Stomach (tissue), 9 donors: ENCODE data around the gene CCDC3. TPM values are rescaled to one million over a fixed set of nuclear protein-coding genes. Genes with fewer than 3 reads are reported as not detected.

Experiments
- DNase-seq, 2 donors: peaks; one replicate each; pipeline versions ENCODE4 v3.0.0 to v3.0.0-alpha.2; 2013 to 2019
- H3K27ac ChIP-seq, 5 donors: fragments of 200-600 bp in 4 of 5; sonication (generic) in 4 of 5; one replicate each; pipeline ENCODE4 v1.5.1; 2013 to 2019; ENCODE audit warnings: mild to moderate bottlenecking in 1 of 5, moderate library complexity in 1 of 5
- H3K27me3 ChIP-seq, 3 donors: fragments of 200-600 bp; sonication (generic); one replicate each; pipeline ENCODE4 v1.5.1; 2017 to 2019; ENCODE audit warnings: mixed run types in 1 of 3
- H3K36me3 ChIP-seq, 4 donors: fragments of 200-600 bp; sonication (generic); 1 replicate in 3 of 4; 2 replicates in 1 of 4; pipeline ENCODE4 v1.5.1; 2016 to 2019
- H3K4me1 ChIP-seq, 4 donors: fragments of 200-600 bp; sonication (generic); one replicate each; pipeline ENCODE4 v1.5.1; 2016 to 2019
- H3K4me3 ChIP-seq, 4 donors: fragments of 200-600 bp; sonication (generic) in 3 of 4; one replicate each; pipeline ENCODE4 v1.5.1; 2016 to 2019; ENCODE audit warnings: mild to moderate bottlenecking in 1 of 4
- H3K9me3 ChIP-seq, 4 donors: fragments of 200-600 bp; sonication (generic); one replicate each; pipeline ENCODE4 v1.5.1; 2016 to 2019
- EP300 ChIP-seq: sonication (generic); formaldehyde crosslinking; IDR thresholded peaks from one replicate; pipeline ENCODE4 v1.6.1; 2017; ENCODE audit warnings: antibody characterized with exemption
- POLR2A ChIP-seq, 4 donors: fragments of 450-650 bp; IDR thresholded peaks; one replicate each; pipeline ENCODE4 v1.6.1; 2016; ENCODE audit warnings: antibody characterized with exemption in 4 of 4, control low read depth in 2 of 4, mild to moderate bottlenecking in 1 of 4, moderate library complexity in 1 of 4
- POLR2AphosphoS5 ChIP-seq, 3 donors: sonication (generic); formaldehyde crosslinking; IDR thresholded peaks; one replicate each; pipeline ENCODE4 v1.6.1; 2016; ENCODE audit warnings: antibody characterized with exemption in 3 of 3
- WGBS, 5 donors: extraction: QIAGEN DNeasy Blood & Tissue Kit in 3 of 5; methylation state at CpG; one replicate each; pipeline versions ENCODE4 v1.1.5 to v1.1.7; 2013 to 2018; 5-methylcytosine and 5-hydroxymethylcytosine counted together
- intact Hi-C: fragments of 100-400 bp; cut with DNase I; formaldehyde crosslinking; loops from one replicate; pipeline ENCODE4 v1.15.1; 2023; ENCODE audit warnings: low total_unique reads
- polyA plus RNA-seq, 3 donors: library from polyadenylated mRNA; stranded (reverse); fragments of 200-250 nt; gene quantifications; one replicate each; pipeline ENCODE4 v1.2.3, GENCODE V29; 2013
- total RNA-seq, 5 donors: library from RNA; depleted of rRNA; stranded (reverse); fragments of >200 nt; gene quantifications; one replicate each; pipeline versions ENCODE4 v1.1.0 to v1.2.3, GENCODE V29; 2014 to 2016
- TF ChIP-seq, protein P1 (sequence below), 7 experiments: fragments of 450-650 bp in 4 of 7; fragments of 200-600 bp in 3 of 7; sonication (generic) in 3 of 7; IDR thresholded peaks; one replicate each; pipeline ENCODE4 v1.5.1; 2016 to 2019; ENCODE audit warnings: antibody characterized with exemption in 7 of 7, control low read depth in 2 of 7, mild to moderate bottlenecking in 1 of 7
- donor health status: healthy with polysubstance abuse.
- donor health status: Bipolar disorder and iron deficiency.
- donor health status: healthy.

CCDC3 gene
- total and polyA plus RNA-seq, 8 donors: 1.8 to 11.0 (median 4.8) TPM; not detected in 1

DNA sequence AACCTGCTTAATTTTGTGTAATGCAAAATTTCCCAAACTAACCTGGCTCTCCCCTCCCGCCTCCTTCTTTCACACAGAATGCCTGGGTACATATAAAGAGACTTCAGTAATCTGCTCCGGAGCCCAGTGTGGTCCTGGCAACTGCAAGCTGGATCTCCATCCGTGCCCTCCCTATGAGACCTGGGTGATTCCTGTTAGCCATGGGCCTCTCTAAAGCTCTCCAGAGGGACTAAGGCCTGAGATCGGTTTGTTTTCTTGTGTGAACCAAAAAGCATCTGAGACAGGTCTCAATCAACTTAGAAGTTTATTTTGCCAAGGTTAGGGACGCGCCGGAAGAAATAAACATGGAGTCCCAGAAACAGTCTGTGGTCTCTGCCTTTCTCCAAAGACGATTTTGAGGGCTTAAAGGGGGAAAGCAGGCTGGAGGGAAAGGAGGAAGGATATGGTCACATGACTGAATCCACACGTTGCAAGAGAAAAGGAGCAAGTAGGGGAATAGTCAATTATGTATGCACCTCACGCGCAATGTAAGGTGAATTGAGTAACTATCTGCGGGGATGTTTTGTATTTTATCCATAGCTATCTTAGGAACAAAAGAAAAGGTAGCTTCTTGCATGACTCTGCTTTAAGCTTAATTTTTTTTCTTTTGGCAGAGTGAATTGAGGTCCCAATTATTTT is 46.2 kb upstream of the CCDC3 start:
- no peaks in the 10 kb centered on the region for H3K36me3 ChIP-seq
- no peaks in the 10 kb centered on the region for H3K4me1 ChIP-seq
- no peak overlapping the region for H3K4me3 ChIP-seq
- WGBS, 5 donors: 63 to 75% (median 72%) methylated on average over 12 of the region's 12 CpGs
- H3K27me3 ChIP-seq: peaks cover 0 to 6% (median 0%) of the 10 kb centered on the region in 3 donors
- intact Hi-C loops: no loop called here
- DNase-seq: no peak
- no peak for TF ChIP-seq EP300
- no peak for TF ChIP-seq POLR2AphosphoS5 (IDR thresholded peaks at IDR 0.05)
- TF ChIP-seq, protein P1, sequence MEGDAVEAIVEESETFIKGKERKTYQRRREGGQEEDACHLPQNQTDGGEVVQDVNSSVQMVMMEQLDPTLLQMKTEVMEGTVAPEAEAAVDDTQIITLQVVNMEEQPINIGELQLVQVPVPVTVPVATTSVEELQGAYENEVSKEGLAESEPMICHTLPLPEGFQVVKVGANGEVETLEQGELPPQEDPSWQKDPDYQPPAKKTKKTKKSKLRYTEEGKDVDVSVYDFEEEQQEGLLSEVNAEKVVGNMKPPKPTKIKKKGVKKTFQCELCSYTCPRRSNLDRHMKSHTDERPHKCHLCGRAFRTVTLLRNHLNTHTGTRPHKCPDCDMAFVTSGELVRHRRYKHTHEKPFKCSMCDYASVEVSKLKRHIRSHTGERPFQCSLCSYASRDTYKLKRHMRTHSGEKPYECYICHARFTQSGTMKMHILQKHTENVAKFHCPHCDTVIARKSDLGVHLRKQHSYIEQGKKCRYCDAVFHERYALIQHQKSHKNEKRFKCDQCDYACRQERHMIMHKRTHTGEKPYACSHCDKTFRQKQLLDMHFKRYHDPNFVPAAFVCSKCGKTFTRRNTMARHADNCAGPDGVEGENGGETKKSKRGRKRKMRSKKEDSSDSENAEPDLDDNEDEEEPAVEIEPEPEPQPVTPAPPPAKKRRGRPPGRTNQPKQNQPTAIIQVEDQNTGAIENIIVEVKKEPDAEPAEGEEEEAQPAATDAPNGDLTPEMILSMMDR (IDR thresholded peaks at IDR 0.05): no peak
- no peak for TF ChIP-seq POLR2A (IDR thresholded peaks at IDR 0.05)
- no peaks in the 10 kb centered on the region for H3K9me3 ChIP-seq
- H3K27ac ChIP-seq: no peak overlapping the region

DNA sequence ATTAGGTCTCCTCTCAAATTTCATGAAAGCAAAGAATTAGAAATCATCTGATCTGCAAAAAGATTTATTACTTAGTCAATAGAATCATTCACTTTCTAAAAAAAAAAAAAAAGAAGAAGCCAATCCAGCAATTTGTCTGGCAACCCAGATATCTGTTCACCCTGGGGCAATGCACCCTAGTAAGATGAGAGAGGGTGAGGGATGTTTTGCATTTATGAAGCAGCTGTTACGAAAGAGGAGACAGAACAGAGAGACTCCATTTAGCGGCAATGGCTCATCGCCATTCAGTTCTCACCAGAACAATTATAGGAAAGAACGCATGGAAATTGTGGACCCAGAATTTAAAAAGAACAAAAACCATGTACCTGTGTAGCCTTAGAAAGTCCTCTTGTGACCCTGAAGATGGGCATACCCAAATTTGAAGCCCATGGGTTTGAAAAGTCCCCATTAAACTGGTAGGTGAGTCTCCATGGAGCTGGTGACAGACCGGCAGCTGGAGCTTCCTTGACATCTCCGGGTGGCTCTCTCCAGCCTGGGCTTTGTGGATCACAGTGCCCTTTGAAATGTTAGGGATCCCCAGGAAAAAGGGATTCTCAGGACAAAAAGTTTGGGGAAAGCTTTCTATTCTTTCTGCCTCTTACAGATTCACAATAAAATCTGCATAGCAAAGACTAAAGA is 45.5 kb upstream of the CCDC3 start:
- Histone ChIP-seq H3K27ac (no peak overlapping the region), H3K4me3 (no peak overlapping the region), H3K36me3 (no peaks in the 10 kb centered on the region), H3K27me3 (peaks cover 0 to 4% (median 0%) of the 10 kb centered on the region in 3 donors), H3K9me3 (no peaks in the 10 kb centered on the region), H3K4me1 (no peaks in the 10 kb centered on the region)
- TF ChIP-seq POLR2A (IDR thresholded peaks at IDR 0.05): no peak
- TF ChIP-seq, protein P1 (IDR thresholded peaks at IDR 0.05): no peak
- TF ChIP-seq POLR2AphosphoS5 (IDR thresholded peaks at IDR 0.05): no peak
- TF ChIP-seq EP300: no peak
- intact Hi-C loops: no loop called here
- no peak for DNase-seq
- 83 to 88% (median 85%) methylated on average over 6 of the region's 6 CpGs for WGBS, 5 donors

DNA sequence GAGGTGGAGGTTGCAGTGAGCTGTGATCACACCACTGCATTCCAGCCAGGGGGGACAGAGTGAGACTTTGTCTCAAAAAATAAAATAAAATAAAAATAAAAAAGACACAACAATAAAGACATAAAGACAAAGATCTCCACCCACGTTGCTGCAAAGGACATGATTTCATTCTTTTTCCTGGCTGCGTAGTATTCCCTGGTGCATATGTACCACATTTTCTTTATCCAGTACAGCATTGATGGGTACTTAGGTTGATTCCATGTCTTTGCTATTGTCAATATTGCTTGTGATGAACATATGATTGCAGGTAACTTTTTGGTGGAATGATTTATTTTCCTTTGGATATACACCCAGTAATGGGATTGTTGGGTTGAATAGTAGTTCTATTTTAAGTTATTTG is 42.0 kb upstream of the CCDC3 start:
- intact Hi-C loops: no loop called here
- no peaks in the 10 kb centered on the region for H3K4me1 ChIP-seq
- TF ChIP-seq POLR2A (IDR thresholded peaks at IDR 0.05) (no peak), POLR2AphosphoS5 (IDR thresholded peaks at IDR 0.05) (no peak), EP300 (no peak)
- TF ChIP-seq, protein P1 (IDR thresholded peaks at IDR 0.05): no peak
- 76 to 85% (median 85%) methylated on average over 2 of the region's 2 CpGs for WGBS, 5 donors
- H3K4me3 ChIP-seq: no peak overlapping the region
- H3K27ac ChIP-seq: no peak overlapping the region
- no peaks in the 10 kb centered on the region for H3K9me3 ChIP-seq
- no peak for DNase-seq
- H3K27me3 ChIP-seq: peaks cover 0 to 11% (median 0%) of the 10 kb centered on the region in 3 donors
- H3K36me3 ChIP-seq: no peaks in the 10 kb centered on the region

DNA sequence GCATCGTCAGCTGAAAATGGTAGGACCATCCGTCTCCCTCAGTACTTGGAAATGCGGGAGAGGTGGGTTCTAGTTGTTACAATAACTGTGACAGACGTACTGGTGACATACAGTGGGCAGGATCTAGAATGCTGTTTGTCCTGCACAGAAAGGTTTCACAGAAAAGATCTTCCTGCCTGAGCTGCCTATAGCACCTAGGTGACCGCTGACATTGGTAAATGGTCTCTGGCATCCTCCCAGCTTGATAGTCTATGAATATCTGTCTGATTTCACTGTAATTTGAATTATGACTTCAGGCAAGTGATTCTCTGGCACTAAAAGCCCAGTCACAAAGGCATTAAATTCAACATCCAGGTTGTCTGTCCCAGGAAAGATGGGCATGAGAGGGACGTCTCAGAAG is 38.2 kb upstream of the CCDC3 start:
- H3K27me3 ChIP-seq: peaks cover 0 to 17% (median 0%) of the 10 kb centered on the region in 3 donors
- no peaks in the 10 kb centered on the region for H3K9me3 ChIP-seq
- no peak overlapping the region for H3K27ac ChIP-seq
- 74 to 81% (median 78%) methylated on average over 6 of the region's 6 CpGs for WGBS, 5 donors
- DNase-seq: no peak
- H3K4me3 ChIP-seq: no peak overlapping the region
- intact Hi-C loops: no loop called here
- TF ChIP-seq POLR2A (IDR thresholded peaks at IDR 0.05) (no peak), POLR2AphosphoS5 (IDR thresholded peaks at IDR 0.05) (no peak)
- no peaks in the 10 kb centered on the region for H3K4me1 ChIP-seq
- no peaks in the 10 kb centered on the region for H3K36me3 ChIP-seq

DNA sequence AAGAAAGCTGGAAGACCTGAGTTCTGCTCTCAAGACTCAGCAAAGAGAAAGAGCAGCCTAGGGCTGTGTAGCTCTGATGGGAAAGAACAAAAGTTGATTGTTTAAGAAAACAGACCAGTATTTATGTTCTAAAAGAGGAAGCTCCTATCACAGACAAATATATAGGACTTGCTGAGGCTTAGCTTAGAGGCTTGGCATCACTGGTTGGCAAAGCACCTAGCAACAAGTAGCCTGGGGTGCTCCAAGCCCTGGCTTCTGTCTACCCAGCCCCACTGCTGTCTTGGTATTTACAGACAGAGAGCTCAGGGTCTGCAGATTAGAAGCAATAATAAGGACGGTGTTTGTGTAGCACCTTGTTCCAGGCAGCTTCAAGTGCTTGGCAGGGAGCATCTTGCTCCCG is 36.9 kb upstream of the CCDC3 start:
- intact Hi-C loops: no loop called here
- Histone ChIP-seq H3K4me1 (no peaks in the 10 kb centered on the region), H3K27me3 (peaks cover 0 to 17% (median 0%) of the 10 kb centered on the region in 3 donors), H3K36me3 (no peaks in the 10 kb centered on the region), H3K27ac (no peak overlapping the region), H3K4me3 (no peak overlapping the region), H3K9me3 (no peaks in the 10 kb centered on the region)
- WGBS, 5 donors: 69 to 93% (median 72%) methylated on average over 2 of the region's 2 CpGs
- no peak for DNase-seq
- TF ChIP-seq POLR2A (IDR thresholded peaks at IDR 0.05) (no peak), POLR2AphosphoS5 (IDR thresholded peaks at IDR 0.05) (no peak), EP300 (no peak)
- TF ChIP-seq, protein P1 (IDR thresholded peaks at IDR 0.05): no peak
